SKM-1 (cell line): Measurements from ENCODE around the gene GMDS.
"Not testable (repeated sequence)": the region's sequence is repeated elsewhere in the genome, so short reads cannot be mapped to it uniquely, and the experiment has no call there.

ENCODE experiments used
- DNase-seq: peaks from one replicate; lab custom pipeline; 2025; ENCODE audit not compliant: unreplicated experiment; lab: John Stamatoyannopoulos, UW

GMDS gene

DNA sequence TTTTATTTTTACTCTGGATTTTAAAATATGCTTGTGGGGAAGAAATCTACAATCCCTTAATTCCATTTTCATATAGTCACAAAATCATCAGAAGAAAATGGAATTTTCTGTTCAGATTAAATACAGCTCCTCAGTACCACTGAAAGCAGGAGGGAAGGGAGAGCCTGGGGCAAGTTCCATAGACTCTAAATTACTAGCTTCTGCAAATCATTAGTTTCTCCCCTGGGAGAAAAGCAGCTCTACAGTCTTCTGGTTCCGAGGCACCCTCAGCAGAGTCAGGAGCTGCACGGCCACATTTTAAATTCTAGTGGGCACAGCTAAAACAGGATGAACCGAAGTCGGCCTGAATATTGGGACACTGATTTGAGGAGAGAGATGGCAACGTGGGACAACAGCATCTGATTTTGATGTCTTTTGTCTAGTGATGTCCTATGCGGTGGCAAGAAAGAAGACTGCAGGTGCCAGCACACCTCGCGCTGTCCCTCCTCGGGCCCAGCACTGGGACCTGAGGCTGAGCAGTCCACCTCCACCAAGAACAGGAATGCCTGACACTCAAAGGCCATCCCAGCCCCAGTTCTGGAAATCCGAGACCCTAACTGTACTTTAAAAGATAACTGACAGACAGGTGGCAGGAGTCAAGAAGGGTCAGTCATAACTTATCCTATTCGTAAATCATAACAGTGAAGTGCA is 545.0 kb downstream of the GMDS start:
- DNase-seq: no peak

DNA sequence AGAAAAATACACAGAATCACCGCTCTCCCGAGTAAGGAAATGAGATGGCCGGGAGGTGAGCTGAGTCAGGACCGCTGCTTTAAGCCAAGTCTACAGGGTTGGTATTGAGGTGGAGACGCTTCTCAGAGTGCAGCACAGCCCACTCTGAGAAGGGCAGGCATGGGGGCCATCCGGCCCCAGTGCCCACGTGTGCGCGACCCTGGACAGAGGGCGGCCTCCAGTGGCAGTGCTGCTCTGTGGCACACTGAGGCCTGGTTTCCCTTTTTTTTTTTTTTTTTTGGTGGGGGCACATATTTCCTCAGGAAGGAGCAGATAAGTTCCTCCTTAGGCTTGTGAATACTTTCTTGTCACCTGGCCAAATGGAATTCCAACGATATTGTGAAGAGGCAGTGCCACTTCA is 546.9 kb downstream of the GMDS start:
- DNase-seq: no peak

DNA sequence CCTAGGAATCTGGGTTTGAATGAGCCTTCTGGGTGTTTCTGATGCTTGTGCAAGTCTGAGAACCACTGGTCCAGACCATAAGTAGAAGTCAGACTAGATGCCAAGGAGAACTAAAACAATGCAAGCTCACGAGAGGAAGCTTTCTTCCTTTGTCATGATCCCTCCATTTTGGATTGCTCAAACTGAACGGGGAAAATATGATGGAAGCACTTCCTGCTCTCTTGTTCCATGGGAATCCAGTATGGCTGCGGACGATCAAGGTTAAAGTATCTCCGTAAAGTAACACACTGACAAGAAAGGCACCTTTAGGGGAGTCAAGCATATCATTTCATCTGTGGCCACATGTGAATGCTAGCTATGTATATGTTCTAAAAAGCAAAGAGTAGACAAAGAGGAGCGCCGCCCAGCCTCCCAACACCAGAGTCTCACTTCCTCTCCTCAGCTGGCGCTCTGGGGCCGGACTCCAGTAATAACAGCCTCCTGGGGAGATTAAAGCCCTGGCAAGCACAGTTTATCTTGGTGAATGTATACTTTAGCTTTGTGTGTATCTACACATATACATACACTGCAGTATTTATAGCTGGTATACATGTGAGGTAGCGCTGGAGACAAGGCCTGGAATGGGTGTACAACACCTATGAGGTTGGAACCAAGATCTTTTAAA is 547.6 kb downstream of the GMDS start:
- no peak for DNase-seq

DNA sequence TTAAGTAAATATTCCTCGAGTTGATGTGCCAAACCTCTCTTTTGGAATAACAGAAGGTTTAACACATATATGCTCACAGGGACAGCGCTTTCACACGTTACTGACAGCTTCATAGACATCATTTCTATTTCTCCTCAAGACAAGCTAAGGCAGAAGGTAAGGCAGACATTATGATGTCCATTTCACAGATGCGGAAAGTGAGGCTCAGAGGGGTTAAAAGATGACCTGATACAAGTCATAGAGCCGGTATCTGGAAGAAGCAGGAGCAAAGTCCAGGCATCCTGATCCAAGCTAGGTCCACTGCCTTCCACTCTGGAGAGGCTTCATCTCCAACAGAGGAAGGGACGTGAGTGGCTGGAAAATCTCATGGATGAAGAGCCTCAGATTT is 548.9 kb downstream of the GMDS start:
- DNase-seq: no peak

DNA sequence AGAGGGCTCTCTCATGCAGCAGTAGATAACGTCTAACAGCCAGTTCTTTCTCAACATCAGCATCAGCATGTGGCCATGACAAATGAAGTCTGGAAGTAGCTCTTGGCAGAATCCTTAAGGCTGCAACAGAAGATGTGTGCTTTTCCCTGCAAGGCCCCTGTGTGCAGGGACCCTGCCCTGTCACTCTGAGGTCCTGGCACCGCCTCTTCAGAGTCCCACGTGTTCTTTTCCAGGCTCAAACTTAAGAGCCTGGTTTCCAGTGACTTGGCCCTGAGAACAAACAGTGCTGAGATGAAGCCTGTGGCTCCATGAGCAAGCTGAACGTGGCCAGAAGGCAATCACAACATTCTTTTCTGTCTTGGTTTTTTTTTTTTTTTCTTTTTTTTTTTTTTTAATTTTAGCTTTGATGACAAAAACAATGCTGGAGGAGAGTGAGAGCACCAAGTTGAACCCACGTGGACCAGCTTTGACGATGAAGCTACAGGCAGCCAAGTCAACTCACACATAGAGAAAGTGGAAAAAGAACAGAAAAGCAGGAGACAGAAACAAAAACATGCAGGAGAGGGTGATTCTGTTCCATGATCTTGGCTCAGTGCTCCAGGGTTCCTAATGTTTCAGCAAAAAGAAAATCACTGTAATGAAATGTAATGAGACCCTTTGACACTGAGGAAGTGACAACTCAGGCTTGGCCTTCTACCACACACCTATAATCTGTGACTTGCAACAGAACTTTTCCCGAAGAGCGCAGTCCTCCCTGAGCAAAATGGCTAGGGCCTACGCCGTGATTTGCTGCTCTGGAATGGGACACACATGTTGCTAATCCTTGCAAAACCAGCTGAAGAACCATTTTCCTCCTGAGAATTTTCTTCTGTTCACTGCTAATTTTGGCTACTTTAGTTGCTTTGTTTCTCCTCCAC is 549.6 kb downstream of the GMDS start:
- no peak for DNase-seq

DNA sequence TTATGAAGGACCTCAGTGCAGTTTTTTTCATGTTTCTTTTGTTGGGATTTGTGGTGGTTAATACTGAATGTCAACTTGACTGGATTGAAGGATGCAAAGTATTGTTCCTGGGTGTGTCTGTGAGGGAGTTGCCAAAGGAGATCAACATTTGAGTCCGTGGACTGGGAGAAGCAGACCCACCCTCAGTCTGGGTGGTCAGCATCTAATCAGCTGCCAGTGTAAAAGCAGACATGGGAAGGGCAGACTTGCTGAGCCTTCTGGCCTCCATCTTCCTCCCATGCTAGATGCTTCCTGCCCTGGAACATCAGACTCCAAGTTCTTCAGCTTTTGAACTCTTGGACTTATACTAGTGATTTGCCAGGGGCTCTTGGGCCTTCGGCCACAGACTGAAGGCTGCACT is 553.6 kb downstream of the GMDS start:
- DNase-seq: not testable (repeated sequence)

DNA sequence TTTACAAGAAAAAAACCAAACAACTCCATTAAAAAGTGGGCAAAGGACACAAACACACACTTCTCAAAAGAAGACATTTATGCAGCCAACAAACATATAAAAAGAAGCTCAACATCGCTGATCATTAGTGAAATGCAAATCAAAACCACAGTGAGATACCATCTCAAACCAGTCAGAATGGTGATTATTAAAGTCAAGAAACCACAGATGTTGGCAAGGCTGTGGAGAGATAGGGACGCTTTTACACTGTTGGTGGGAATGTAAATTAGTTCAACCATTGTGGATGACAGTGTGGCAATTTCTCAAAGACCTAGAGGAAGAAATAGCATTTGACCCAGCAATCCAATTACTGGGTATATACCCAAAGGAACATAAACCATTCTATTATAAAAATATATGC is 554.7 kb downstream of the GMDS start:
- DNase-seq: not testable (repeated sequence)

DNA sequence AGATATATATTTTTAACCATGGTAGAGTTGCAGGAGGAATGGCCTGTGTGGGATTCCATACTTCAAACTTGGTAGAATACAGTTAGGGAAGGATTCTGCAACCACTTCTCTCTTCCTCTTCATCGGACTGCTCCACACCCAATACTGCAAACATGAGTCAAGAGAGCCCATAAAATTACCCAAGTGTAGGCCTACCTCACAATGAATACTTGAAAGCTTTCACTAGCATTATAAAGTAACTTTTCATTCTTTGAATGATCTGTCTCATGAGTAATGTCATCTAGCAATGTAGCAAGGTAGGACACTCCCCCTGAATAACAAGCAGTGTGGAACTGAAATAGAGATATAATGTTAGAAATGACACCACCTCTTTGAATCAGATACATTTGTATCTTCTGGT is 556.3 kb downstream of the GMDS start:
- no peak for DNase-seq

DNA sequence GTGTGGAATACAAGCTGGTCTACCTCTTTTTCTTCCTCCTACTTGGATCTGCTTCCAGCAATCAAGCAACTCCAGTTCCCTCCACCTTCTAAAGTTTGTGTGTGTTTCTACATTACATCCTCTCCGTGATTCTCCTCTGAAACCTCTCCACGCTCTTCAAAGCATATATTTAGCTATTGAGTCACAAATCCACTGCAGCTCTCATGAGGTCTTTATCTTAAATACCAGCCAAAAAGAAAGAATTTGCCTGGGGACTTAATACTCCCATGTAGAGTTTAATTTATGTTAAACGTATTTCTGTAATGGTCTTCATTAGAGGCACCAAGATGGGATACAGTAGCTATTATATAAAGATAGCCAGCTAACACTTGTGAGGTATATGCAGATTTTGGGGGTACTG is 557.0 kb downstream of the GMDS start:
- DNase-seq: no peak

DNA sequence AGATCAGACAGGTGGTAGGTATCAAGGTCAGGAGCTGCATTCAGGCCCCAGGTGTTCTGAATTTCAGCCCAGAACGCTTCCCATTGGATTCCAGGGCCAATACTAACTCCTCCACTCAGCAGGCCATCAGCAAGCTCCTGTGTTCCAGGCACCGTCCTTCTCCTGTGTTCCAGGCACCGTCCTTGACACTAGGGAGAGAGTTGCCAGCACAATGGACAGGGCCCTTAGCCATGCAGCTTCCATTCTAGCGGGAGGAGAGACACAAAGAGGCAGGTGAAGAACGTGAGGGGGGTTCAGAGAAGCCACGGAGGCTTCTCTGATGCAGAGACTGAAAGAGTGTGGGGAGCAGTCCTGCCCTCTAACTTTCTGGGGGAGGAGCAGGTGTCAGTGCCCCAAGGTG is 558.0 kb downstream of the GMDS start:
- no peak for DNase-seq

DNA sequence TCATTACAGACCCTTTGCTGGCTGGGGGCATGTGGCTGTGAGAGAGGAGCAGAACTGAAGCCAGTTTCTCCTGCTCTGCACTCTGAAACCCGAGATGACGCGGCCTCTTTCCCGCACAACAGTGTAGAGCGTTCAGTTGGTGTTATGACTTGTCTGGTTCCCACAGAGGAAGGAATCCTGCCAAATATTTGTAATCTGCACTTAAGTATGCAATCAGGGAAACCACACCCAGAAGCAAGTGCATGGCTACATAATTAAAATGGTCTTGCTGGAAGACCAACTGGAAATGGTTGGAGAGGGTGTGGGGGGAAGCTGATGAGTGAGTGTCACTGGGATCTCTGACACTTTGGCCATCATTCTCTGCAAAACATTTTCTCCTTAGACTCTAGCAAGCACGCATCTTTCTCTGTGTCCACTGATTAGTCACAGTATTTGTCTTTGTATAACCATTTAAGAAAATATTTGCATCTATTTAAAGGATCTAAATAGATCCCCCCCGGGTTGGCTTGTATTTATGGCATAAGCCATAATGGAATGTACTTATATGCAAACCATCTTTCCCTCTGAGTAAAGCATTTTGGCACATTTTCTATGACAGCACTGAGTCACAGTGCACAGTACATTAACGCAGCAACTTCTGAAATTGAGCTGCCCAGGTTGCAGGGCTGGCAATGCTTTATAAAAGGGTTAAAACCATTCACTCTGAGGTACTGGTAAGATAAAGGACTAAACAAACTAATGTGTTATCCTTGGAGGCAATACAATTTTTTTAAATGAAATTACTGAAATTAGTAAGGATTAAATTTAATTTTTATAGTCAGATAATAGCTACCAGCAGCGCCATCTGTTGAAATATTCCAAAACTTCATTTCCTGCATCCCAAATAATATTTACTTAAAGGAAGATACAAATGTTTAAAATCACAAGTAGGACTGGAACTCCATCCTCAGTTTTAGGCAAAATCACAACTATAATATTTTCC is 559.0 kb downstream of the GMDS start:
- no peak for DNase-seq

DNA sequence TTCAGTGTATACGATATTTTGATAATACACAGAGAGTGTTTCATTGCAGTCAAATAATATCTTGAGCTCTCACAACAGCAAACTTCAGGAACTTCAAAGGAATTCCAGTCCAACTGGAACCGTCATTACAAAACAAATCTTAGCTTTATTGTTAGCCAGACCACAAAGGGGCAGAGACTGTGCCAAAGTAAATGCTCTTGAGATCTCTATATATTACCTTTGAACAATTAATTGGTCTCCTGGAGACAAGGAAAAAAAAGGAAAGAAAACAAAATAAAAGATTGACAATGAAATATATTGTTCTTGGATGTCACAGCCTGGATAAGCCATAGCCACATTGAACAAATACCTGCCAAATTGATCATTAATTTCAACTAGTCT is 565.7 kb downstream of the GMDS start:
- no peak for DNase-seq

DNA sequence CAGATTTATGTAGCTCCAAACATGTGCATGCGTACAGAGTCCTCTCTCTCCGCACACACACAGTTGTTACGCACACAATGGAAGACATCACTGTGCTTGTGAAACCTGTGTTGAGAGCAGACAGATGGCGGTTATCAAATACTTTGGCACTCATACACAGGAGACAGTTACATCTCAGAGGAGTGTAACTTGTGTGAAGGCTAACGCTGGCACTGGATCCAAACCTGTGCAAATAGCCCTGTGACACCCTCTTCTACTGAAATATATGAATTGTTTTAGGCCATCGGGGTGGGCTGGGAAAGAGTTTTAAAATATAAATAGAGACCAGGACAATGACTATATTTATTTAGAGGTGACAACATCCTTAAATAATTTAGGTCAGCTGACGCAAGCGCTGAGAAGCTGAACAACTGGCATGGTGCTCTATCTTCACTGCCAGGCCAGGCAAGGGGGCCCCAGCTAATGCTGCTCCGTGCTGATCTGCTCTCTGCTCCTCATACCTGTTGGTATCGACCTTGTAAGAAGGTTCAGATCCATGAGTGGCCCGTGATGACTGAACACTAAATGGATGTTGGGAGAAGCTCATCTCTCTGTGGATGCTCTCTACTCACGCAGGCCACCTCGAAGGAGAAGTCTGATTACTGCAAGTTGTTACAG is 566.2 kb downstream of the GMDS start:
- no peak for DNase-seq

DNA sequence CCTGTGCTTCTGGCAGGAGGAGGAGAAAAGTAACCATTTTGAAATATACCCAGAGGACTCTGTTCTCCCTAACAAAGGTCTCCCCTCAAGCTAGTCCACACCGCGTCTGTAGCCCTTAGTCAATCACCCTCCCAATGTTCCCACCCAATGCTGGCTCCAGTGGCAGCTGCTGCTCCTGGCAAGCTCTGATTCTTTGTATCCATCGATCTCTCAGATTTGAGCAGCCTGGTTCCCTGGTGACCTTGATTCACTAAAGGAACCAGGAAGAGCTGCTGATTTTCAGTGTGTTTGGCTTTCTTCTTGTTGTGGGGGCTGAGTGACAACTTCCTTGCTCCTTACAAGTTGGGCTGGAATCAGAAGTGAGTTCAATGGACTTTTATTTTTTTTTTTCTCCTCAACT is 567.2 kb downstream of the GMDS start:
- no peak for DNase-seq

DNA sequence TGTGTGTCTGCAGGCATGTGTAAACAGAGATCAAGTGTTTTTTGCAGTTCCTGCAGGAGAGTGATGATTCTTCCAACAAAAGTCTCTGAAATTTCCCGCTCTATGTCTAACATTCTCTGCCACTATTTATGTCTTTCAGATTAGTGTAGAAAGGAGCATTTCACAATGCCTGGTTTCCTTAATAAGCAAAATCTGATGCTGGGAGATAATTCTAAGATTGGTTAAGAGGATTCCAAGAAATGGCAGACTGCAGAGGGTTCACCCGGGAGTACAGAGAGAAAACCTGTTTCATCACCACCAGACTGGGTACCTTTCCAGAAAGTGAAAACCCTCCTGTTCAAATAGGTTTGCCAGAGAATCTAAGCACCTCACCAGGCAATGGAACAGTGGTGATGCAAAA is 573.0 kb downstream of the GMDS start:
- no peak for DNase-seq

DNA sequence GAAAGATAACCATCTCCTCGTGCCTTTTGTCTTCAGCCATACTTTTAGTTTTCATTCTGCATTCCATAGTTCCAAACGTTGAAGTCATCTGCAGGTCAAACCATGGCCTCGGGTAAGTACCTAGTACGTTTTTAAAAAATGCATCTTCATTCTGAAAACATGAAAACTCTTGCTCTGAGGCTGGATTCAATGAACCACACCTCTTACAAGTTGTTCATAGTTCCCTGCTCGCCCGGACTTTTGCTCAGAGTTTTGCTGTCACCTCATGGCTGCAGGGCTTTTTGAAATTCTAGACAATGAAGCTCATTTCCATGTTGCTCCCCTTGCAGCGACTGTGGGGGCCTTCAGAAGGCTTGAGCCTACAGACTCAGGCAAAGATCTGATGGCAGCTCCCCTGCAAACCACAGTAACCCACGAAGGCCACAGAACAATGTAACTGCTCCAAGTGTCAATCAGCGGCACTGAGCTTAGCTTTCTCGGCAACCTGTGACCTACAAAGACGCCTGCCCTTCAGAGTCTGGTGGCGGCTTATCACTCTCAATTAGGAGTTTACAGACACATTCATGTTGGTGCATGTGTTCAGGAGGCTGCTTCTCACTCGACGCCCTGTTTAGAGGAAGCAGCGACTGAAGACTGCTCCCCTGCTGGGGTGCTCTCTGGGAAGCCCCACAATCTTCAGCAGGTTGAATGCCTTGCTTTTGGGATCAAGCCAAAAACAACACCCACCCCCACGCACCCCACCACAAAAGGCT is 574.5 kb downstream of the GMDS start:
- DNase-seq: no peak

DNA sequence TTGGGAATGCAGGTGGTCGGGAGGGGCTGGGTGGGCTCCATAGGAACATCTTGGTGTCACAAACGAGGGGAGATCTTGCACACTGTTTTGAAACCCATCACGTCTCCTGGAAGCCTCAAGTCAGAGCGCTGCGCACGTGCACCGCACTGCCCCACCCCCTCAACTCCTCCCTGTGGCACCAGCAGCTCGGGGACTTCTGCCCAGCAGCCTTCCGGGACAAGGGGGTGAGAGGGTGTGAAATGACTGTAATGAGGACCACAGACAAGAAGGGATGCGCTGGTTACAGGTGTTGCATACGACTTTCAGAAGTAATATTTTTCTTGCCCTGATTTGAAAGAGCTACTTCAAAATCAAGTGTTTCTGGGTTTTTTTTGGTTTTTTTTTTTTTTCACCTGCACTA is 575.4 kb downstream of the GMDS start:
- no peak for DNase-seq

DNA sequence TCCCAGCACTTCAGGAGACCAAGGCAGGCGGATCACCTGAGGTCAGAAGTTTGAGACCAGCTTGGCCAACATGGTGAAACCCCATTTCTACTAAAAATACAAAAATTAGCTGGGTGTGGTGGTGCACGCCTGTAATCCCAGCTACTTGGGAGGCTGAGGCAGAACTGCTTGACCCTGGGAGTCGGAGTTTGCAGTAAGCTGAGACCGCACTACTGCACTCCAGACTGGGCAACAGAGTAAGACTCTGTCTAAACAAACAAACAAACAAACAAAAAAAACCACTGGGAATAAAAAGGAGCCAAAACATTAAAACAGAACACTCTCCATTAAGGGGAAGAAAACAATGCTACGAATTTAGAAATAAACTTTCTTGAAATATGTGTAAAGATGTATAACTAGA is 576.9 kb downstream of the GMDS start:
- not testable (repeated sequence) for DNase-seq

DNA sequence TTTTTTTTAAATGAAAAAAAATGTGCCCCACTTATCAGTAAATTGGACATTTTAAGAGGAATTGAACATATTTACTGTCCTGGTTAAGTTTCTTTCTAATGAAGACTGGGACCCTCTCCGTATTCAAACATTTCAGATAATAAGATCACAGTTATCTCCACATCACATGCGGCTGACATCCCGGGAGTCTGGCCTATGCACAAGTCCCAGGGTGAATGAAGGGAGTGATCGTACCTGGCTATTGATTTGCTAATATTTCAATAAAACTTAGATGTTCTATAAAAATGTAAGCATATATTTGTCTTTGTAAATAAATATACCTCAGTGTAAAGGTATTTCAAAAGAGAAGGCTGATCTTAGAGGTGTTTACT is 577.6 kb downstream of the GMDS start:
- no peak for DNase-seq
